Ovary (tissue), 3 donors: Measurements from ENCODE around the gene BACH1.

Experiments used
- EP300 ChIP-seq: sonication (generic); formaldehyde crosslinking; IDR thresholded peaks from one replicate; pipeline ENCODE4 v1.6.1; 2017; ENCODE audit warnings: antibody characterized with exemption
- POLR2A ChIP-seq: fragments of 450-650 bp; IDR thresholded peaks from one replicate; pipeline ENCODE4 v1.6.1; 2017; ENCODE audit warnings: antibody characterized with exemption, mild to moderate bottlenecking, moderate library complexity
- TF ChIP-seq, protein P1 (sequence below), 3 donors: fragments of 450-650 bp in 2 of 3; fragments of 200-600 bp in 1 of 3; IDR thresholded peaks; one replicate each; pipeline versions ENCODE4 v1.5.1 to v1.8.0; 2016 to 2022; ENCODE audit warnings: antibody characterized with exemption in 3 of 3, mild to moderate bottlenecking in 1 of 3
- donor health status: DM: no; HTN: no; CAD: no.

DNA sequence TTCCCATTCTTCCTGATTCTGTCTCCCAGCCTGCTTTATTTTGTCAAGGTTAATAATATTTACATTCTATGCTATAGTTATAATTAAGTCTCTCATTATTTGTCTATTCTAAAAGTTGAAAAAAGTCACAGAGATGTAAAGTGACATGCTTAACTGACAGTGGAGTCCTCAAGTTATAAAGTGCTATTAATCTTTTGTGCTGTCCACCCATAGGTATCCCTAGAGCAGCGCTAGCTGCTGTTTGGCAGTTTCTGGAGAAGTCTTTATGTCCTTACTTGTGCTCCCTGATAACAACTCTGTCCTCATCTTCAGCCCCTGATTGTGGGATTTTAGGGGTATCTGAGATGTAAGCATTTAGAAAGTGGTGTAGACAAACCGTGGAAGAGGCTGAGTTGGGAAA, 13.1 kb downstream of the BACH1 start:
- TF ChIP-seq, protein P1, sequence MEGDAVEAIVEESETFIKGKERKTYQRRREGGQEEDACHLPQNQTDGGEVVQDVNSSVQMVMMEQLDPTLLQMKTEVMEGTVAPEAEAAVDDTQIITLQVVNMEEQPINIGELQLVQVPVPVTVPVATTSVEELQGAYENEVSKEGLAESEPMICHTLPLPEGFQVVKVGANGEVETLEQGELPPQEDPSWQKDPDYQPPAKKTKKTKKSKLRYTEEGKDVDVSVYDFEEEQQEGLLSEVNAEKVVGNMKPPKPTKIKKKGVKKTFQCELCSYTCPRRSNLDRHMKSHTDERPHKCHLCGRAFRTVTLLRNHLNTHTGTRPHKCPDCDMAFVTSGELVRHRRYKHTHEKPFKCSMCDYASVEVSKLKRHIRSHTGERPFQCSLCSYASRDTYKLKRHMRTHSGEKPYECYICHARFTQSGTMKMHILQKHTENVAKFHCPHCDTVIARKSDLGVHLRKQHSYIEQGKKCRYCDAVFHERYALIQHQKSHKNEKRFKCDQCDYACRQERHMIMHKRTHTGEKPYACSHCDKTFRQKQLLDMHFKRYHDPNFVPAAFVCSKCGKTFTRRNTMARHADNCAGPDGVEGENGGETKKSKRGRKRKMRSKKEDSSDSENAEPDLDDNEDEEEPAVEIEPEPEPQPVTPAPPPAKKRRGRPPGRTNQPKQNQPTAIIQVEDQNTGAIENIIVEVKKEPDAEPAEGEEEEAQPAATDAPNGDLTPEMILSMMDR (IDR thresholded peaks at IDR 0.05): no peak
- TF ChIP-seq POLR2A: no peak
- no peak for TF ChIP-seq EP300
